HG03575 (cell line): ENCODE measurements around the gene GSTA2.
"Not testable (repeated sequence)": the region's sequence is repeated elsewhere in the genome, so short reads cannot be mapped to it uniquely, and the experiment has no call there.

Experiments used
- ATAC-seq: cut with Tn5 transposase; IDR thresholded peaks from one replicate; pipeline ENCODE4 v1.9.1; 2021; ENCODE audit not compliant: unreplicated experiment, insufficient number of reproducible peaks, low FRiP score; ENCODE audit errors: extremely low read depth

GSTA2 gene

GRCh38 chr6:52728394-52728793, 34.9 kb downstream of the GSTA2 start:
- no peak for ATAC-seq

- no peak for ATAC-seq
These were observed 35.4 kb downstream of the GSTA2 start for GRCh38 chr6:52727908-52728307.

GRCh38 chr6:52726741-52727535, 36.3 kb downstream of the GSTA2 start:
- ATAC-seq, result no peak

GRCh38 chr6:52726193-52726542, 37.1 kb downstream of the GSTA2 start:
- ATAC-seq, result no peak

- ATAC-seq, result no peak
These were observed 37.6 kb downstream of the GSTA2 start for GRCh38 chr6:52725535-52726192.

- ATAC-seq, result no peak
These were observed 38.1 kb downstream of the GSTA2 start for GRCh38 chr6:52725143-52725534.

- ATAC-seq, result peak; percentile 90
These were observed 38.7 kb downstream of the GSTA2 start for GRCh38 chr6:52724406-52725121.

GRCh38 chr6:52724042-52724405, 39.3 kb downstream of the GSTA2 start:
- ATAC-seq, result no peak

- ATAC-seq, result no peak
These were observed 43.0 kb downstream of the GSTA2 start for GRCh38 chr6:52720321-52720720.

- ATAC-seq, result no peak
These were observed 44.7 kb downstream of the GSTA2 start for GRCh38 chr6:52718550-52718949.

GRCh38 chr6:52714761-52715160, 48.5 kb downstream of the GSTA2 start:
- ATAC-seq, result not testable (repeated sequence)

- no peak for ATAC-seq
These were observed 51.1 kb downstream of the GSTA2 start for GRCh38 chr6:52712136-52712535.

GRCh38 chr6:52707963-52708680, 55.2 kb downstream of the GSTA2 start:
- ATAC-seq, result no peak

- ATAC-seq, result no peak
These were observed 57.3 kb downstream of the GSTA2 start for GRCh38 chr6:52706001-52706400.

- ATAC-seq, result not testable (repeated sequence)
These were observed 58.3 kb downstream of the GSTA2 start for GRCh38 chr6:52704781-52705502.

- ATAC-seq, result no peak
These were observed 59.2 kb downstream of the GSTA2 start for GRCh38 chr6:52704060-52704459.
